Non-pigmented ciliary epithelial cell (primary cell): ENCODE measurements around the gene TTC21B.

Experiments
- DNase-seq: peaks from one replicate; pipeline ENCODE4 v3.0.0-alpha.2; 2010; ENCODE audit warnings: low read depth

The TTC21B gene

GRCh38 chr2:165835363-165835762, 118.2 kb downstream of the TTC21B start:
- no peak for DNase-seq

- peak; percentile 43 for DNase-seq
Observed at GRCh38 chr2:165833156-165833555, 120.4 kb downstream of the TTC21B start.

- DNase-seq: no peak
Observed at GRCh38 chr2:165827921-165828276, 125.7 kb downstream of the TTC21B start.

DNA sequence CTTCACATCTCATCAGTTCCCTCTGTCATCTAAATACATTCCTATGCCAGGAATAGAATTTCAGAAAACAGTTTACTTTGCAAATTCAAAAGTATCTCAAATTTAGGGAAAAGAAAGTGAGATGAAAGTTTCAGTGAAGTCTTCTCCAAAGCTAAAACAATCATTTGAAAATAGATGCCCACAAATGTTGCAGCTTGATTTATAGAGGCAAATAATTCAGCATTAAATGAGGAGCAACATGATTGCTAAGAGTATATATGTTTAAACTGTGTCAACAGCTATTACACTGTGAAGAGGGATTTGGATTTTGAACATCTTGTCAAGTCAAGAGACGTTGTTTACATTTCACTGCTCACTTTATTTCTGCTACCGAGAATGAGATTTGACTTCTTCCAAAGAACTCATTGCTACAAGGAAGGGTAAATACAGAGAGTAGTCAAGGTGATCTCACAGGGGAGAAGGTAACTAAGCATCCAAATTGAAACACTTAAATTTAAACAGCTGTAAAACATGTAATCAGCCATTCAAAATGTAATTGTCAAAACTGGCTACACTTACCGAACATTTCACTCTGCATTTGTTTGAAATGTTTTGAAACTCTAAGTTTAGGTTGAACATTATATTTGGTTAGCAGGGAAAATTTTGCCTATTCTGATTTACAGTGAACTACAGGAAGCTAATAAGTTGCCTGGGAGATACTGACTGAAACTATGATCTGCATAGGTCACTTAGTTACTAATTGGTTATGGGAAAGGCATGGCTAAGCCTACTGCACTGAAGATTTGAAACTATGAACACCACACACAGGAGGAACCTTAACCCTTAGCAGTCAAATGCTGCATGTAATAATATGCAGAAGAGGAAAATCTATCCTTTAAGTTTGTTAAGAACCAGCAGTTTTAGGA, 126.3 kb downstream of the TTC21B start:
- DNase-seq: no peak

- DNase-seq: peak; percentile 17
Observed at GRCh38 chr2:165825041-165825440, 128.5 kb downstream of the TTC21B start.
